Measurements from ENCODE around the gene TSC2.

DNA sequence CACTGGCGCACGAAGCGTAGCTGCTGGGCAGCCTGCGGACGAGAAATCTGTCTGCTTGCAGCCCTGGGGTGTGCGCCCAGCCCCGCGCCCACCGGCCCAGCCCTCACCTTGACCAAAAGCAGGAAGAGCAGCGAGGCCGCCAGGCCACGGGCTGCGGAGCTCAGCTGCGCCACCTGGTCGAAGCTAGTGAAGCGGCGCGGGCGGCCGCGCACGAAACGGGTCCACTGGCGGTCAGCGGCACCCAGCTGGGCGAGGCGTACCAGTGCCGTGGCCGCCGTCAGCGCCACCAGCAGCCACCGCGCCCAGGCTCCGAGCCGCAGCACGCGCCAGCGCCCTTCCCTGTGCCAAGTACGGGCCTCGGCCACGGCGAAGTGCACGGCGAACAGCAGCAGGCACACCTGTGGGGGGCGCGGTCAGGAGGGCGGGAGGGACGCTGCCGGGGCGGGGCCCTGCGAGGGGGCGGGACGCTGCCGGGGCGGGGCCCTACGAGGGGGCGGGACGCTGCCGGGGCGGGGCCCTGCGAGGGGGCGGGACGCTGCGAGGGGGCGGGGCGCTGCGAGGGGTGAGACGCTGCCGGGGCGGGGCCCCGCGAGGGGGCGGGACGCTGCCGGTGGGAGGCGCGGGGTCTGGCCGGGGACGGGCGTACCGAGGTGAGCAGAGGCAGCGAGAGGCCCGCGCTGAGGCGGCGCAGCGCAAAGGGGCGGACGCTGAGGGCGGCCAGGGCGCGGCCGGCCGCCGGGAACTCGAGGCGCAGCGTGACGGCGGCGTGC, 43.2 kb downstream of the TSC2 start:
- TF ChIP-seq, protein P1, sequence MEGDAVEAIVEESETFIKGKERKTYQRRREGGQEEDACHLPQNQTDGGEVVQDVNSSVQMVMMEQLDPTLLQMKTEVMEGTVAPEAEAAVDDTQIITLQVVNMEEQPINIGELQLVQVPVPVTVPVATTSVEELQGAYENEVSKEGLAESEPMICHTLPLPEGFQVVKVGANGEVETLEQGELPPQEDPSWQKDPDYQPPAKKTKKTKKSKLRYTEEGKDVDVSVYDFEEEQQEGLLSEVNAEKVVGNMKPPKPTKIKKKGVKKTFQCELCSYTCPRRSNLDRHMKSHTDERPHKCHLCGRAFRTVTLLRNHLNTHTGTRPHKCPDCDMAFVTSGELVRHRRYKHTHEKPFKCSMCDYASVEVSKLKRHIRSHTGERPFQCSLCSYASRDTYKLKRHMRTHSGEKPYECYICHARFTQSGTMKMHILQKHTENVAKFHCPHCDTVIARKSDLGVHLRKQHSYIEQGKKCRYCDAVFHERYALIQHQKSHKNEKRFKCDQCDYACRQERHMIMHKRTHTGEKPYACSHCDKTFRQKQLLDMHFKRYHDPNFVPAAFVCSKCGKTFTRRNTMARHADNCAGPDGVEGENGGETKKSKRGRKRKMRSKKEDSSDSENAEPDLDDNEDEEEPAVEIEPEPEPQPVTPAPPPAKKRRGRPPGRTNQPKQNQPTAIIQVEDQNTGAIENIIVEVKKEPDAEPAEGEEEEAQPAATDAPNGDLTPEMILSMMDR (IDR thresholded peaks at IDR 0.05): peak in 1 of 3 donors; percentile 21
- TF ChIP-seq POLR2A (IDR thresholded peaks at IDR 0.05): no peak

All from breast epithelium (tissue), 3 donors.